HepG2 (cell line): Measurements from ENCODE around the gene CAVIN3. TPM values are rescaled to one million over a fixed set of nuclear protein-coding genes. Genes with fewer than 3 reads are reported as not detected.

ENCODE experiments used
- EP300 ChIP-seq, 3 experiments: sonication (generic) in 1 of 3; formaldehyde crosslinking in 1 of 3; IDR thresholded peaks; 2 replicates each; pipeline versions ENCODE4 v1.5.1 to v1.6.1; 2011 to 2020; ENCODE audit warnings: low read depth in 2 of 3, low read length in 2 of 3, borderline replicate concordance in 1 of 3, improper control_type of control experiment in 1 of 3, mild to moderate bottlenecking in 1 of 3, missing genetic modification reagents in 1 of 3, moderate library complexity in 1 of 3
- HMG20B ChIP-seq: conservative IDR thresholded peaks from 2 replicates; pipeline ENCODE4 v1.6.1; 2016; ENCODE audit warnings: missing genetic modification reagents, missing compliant biosample characterization
- HNRNPK ChIP-seq: fragments of 200-400 bp; formaldehyde crosslinking; IDR thresholded peaks from 2 replicates; pipeline ENCODE4 v1.6.1; 2018; ENCODE audit warnings: low read length, low read depth, moderate library complexity, mild to moderate bottlenecking; ENCODE audit not compliant: poor library complexity, severe bottlenecking
- ISL2 ChIP-seq: sonication (generic); formaldehyde crosslinking; IDR thresholded peaks from 2 replicates; pipeline ENCODE4 v1.5.0; 2020; ENCODE audit warnings: missing genetic modification reagents
- JUND ChIP-seq: sonication (generic); formaldehyde crosslinking; IDR thresholded peaks from 2 replicates; pipeline ENCODE4 v1.8.0; 2022; ENCODE audit warnings: mild to moderate bottlenecking, missing genetic modification reagents
- RAD51 ChIP-seq: fragments of 450-650 bp; IDR thresholded peaks from 2 replicates; pipeline ENCODE4 v1.6.1; 2016; ENCODE audit warnings: borderline replicate concordance
- RORA ChIP-seq: sonication (generic); formaldehyde crosslinking; IDR thresholded peaks from 2 replicates; pipeline ENCODE4 v1.5.0; 2020; ENCODE audit warnings: mild to moderate bottlenecking, missing genetic modification reagents, moderate library complexity
- SMAD9 ChIP-seq: sonication (generic); formaldehyde crosslinking; IDR thresholded peaks from 2 replicates; pipeline ENCODE4 v1.5.1; 2020; ENCODE audit warnings: mild to moderate bottlenecking, missing genetic modification reagents
- SPEN ChIP-seq: sonication (generic); formaldehyde crosslinking; IDR thresholded peaks from 2 replicates; pipeline ENCODE4 v1.5.1; 2020; ENCODE audit warnings: low read depth, mild to moderate bottlenecking, missing genetic modification reagents
- ZBTB20 ChIP-seq: sonication (generic); formaldehyde crosslinking; IDR thresholded peaks from 2 replicates; pipeline ENCODE4 v1.8.1; 2023; ENCODE audit warnings: missing genetic modification reagents, low read depth, mild to moderate bottlenecking, borderline replicate concordance
- ZNF282 ChIP-seq: fragments of 450-650 bp; IDR thresholded peaks from 2 replicates; pipeline ENCODE4 v1.6.1; 2018; ENCODE audit not compliant: partially characterized antibody
- ZNF383 ChIP-seq: sonication (generic); formaldehyde crosslinking; IDR thresholded peaks from 2 replicates; pipeline ENCODE4 v1.4.0; 2020; ENCODE audit warnings: missing genetic modification reagents, mild to moderate bottlenecking, borderline replicate concordance
- ZSCAN20 ChIP-seq: sonication (generic); formaldehyde crosslinking; IDR thresholded peaks from 2 replicates; pipeline ENCODE4 v1.4.0; 2020; ENCODE audit warnings: missing genetic modification reagents, mild to moderate bottlenecking, borderline replicate concordance
- polyA plus RNA-seq, 8 experiments: library from polyadenylated mRNA; depleted of rRNA in 3 of 8; stranded (reverse) in 7 of 8; unstranded in 1 of 8; fragments of >200 nt; fragmentation: Illumina TruSeq in 4 of 8; extraction: Trizol in 4 of 8; gene quantifications; 2 replicates each; pipeline versions ENCODE4 v1.2.1 to v1.2.3, GENCODE V29; 2011 to 2016; ENCODE audit warnings: low read depth in 4 of 8, missing spikeins in 1 of 8, mixed read lengths in 1 of 8; ENCODE audit not compliant: insufficient read depth in 1 of 8
- total RNA-seq, 5 experiments: library from RNA; depleted of rRNA; stranded (reverse); fragments of >200 nt; fragmentation: Illumina TruSeq; extraction: Trizol; gene quantifications; 2 replicates each; pipeline ENCODE4 v1.2.3, GENCODE V29; 2016; ENCODE audit warnings: low read depth in 1 of 5
- TF ChIP-seq, protein P1 (sequence below): sonication (generic); formaldehyde crosslinking; IDR thresholded peaks from 2 replicates; pipeline ENCODE4 v1.8.0; 2022; ENCODE audit warnings: mild to moderate bottlenecking, missing genetic modification reagents
- TF ChIP-seq, protein P2 (sequence below): sonication (generic); formaldehyde crosslinking; IDR thresholded peaks from 2 replicates; pipeline ENCODE4 v1.4.0; 2020; ENCODE audit warnings: missing genetic modification reagents, borderline replicate concordance
- TF ChIP-seq, protein P3 (sequence below): sonication (generic); formaldehyde crosslinking; IDR thresholded peaks from 2 replicates; pipeline ENCODE4 v1.8.0; 2023; ENCODE audit warnings: mild to moderate bottlenecking, missing genetic modification reagents
- TF ChIP-seq, protein P4 (sequence below): sonication (generic); formaldehyde crosslinking; IDR thresholded peaks from 2 replicates; pipeline ENCODE4 v1.5.0; 2020; ENCODE audit warnings: mild to moderate bottlenecking, missing genetic modification reagents, borderline replicate concordance
- TF ChIP-seq, protein P5 (sequence below): sonication (generic); formaldehyde crosslinking; IDR thresholded peaks from 2 replicates; pipeline ENCODE4 v1.4.0; 2020; ENCODE audit warnings: missing genetic modification reagents
- TF ChIP-seq, protein P6 (sequence below): sonication (generic); formaldehyde crosslinking; IDR thresholded peaks from 2 replicates; pipeline ENCODE4 v1.8.0; 2022; ENCODE audit warnings: missing genetic modification reagents, low read depth, mild to moderate bottlenecking, borderline replicate concordance

CAVIN3 gene
- total and polyA plus RNA-seq, 2 of the 13 experiments (the other 11 are each of a cell fraction or from before 2014, with no cell fraction given) = not detected

DNA sequence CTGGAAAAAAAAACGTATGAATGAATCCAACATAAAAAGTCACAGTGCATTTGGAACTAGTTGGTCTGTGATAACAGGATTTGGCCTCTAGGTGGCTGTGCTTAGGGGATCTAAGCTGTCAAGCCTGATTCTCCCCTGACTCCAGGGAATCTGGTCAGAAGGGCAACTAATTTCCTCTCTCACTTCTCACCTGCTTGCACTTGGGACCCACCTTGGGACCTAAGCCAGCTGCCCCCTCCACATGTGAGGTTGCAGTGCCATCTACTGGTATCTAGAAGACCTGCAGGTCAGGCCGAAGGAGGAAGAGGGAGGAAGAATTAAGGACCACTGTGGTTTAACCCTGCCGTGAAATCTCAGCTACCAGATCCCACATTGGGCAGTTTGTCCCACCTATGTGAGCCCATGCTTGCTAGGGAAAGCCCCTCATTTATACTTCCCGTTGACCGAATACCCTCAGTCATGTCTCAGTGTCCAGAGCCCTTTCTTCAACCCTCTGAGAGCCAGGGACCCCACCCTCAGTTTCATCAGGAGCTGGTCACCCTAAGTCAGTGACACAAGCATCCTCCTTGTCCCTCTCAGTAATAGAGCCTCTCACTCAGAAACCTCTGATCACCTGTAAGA is 33.2 kb upstream of the CAVIN3 start (continued):
- TF ChIP-seq EP300 (IDR thresholded peaks at IDR 0.05; ENCODE audit: low read depth in 2 of 2, low read length in 2 of 2) = 0 out of 4 replicates have a peak, but pooled peaks of 1 of the 2 experiments have one; percentile 23
- 0 out of 2 replicates have a peak, but pooled peaks have one; percentile 16 for TF ChIP-seq EP300 (CRISPR knock-in tag; IDR thresholded peaks at IDR 0.05; ENCODE audit: borderline replicate concordance)
- TF ChIP-seq, protein P1, sequence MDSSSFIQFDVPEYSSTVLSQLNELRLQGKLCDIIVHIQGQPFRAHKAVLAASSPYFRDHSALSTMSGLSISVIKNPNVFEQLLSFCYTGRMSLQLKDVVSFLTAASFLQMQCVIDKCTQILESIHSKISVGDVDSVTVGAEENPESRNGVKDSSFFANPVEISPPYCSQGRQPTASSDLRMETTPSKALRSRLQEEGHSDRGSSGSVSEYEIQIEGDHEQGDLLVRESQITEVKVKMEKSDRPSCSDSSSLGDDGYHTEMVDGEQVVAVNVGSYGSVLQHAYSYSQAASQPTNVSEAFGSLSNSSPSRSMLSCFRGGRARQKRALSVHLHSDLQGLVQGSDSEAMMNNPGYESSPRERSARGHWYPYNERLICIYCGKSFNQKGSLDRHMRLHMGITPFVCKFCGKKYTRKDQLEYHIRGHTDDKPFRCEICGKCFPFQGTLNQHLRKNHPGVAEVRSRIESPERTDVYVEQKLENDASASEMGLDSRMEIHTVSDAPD (CRISPR knock-in tag) = no peak
- peak; percentile 59; the same call in 1 of the 2 replicates for TF ChIP-seq ZBTB20
- TF ChIP-seq, protein P2, sequence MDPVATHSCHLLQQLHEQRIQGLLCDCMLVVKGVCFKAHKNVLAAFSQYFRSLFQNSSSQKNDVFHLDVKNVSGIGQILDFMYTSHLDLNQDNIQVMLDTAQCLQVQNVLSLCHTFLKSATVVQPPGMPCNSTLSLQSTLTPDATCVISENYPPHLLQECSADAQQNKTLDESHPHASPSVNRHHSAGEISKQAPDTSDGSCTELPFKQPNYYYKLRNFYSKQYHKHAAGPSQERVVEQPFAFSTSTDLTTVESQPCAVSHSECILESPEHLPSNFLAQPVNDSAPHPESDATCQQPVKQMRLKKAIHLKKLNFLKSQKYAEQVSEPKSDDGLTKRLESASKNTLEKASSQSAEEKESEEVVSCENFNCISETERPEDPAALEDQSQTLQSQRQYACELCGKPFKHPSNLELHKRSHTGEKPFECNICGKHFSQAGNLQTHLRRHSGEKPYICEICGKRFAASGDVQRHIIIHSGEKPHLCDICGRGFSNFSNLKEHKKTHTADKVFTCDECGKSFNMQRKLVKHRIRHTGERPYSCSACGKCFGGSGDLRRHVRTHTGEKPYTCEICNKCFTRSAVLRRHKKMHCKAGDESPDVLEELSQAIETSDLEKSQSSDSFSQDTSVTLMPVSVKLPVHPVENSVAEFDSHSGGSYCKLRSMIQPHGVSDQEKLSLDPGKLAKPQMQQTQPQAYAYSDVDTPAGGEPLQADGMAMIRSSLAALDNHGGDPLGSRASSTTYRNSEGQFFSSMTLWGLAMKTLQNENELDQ (CRISPR knock-in tag) = no peak
- no peak for TF ChIP-seq JUND (CRISPR knock-in tag)
- no peak for TF ChIP-seq HNRNPK
- TF ChIP-seq RAD51 = no peak
- no peak for TF ChIP-seq ZSCAN20 (CRISPR knock-in tag)
- TF ChIP-seq ZNF383 (CRISPR knock-in tag) = no peak
- TF ChIP-seq ISL2 (CRISPR knock-in tag) = no peak
- TF ChIP-seq, protein P3, sequence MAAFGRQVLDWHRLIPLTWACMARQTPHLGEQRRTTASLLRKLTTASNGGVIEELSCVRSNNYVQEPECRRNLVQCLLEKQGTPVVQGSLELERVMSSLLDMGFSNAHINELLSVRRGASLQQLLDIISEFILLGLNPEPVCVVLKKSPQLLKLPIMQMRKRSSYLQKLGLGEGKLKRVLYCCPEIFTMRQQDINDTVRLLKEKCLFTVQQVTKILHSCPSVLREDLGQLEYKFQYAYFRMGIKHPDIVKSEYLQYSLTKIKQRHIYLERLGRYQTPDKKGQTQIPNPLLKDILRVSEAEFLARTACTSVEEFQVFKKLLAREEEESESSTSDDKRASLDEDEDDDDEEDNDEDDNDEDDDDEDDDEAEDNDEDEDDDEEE (CRISPR knock-in tag) = no peak
- no peak for TF ChIP-seq ZNF282
- TF ChIP-seq, protein P4, sequence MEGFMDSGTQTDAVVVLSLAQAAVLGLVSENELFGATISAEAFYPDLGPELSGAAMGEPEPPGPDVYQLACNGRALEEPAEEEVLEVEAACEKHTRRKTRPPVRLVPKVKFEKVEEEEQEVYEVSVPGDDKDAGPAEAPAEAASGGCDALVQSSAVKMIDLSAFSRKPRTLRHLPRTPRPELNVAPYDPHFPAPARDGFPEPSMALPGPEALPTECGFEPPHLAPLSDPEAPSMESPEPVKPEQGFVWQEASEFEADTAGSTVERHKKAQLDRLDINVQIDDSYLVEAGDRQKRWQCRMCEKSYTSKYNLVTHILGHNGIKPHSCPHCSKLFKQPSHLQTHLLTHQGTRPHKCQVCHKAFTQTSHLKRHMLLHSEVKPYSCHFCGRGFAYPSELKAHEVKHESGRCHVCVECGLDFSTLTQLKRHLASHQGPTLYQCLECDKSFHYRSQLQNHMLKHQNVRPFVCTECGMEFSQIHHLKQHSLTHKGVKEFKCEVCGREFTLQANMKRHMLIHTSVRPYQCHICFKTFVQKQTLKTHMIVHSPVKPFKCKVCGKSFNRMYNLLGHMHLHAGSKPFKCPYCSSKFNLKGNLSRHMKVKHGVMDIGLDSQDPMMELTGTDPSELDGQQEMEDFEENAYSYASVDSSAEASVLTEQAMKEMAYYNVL (CRISPR knock-in tag) = peak; percentile 60; the same call in 1 of the 2 replicates
- no peak for TF ChIP-seq RORA (CRISPR knock-in tag)
- TF ChIP-seq HMG20B (CRISPR knock-in tag) = 0 out of 2 replicates have a peak, but pooled peaks have one; percentile 60
- no peak for TF ChIP-seq SPEN (CRISPR knock-in tag)
- TF ChIP-seq, protein P5, sequence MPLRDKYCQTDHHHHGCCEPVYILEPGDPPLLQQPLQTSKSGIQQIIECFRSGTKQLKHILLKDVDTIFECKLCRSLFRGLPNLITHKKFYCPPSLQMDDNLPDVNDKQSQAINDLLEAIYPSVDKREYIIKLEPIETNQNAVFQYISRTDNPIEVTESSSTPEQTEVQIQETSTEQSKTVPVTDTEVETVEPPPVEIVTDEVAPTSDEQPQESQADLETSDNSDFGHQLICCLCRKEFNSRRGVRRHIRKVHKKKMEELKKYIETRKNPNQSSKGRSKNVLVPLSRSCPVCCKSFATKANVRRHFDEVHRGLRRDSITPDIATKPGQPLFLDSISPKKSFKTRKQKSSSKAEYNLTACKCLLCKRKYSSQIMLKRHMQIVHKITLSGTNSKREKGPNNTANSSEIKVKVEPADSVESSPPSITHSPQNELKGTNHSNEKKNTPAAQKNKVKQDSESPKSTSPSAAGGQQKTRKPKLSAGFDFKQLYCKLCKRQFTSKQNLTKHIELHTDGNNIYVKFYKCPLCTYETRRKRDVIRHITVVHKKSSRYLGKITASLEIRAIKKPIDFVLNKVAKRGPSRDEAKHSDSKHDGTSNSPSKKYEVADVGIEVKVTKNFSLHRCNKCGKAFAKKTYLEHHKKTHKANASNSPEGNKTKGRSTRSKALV = no peak
- TF ChIP-seq SMAD9 (CRISPR knock-in tag) = no peak
- TF ChIP-seq, protein P6, sequence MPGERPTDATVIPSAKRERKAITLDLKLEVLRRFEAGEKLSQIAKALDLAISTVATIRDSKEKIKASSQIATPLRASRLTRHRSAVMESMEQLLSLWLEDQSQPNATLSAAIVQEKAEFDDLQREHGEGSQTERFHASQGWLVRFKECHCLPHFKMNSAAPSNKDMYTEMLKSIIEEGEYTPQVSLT (CRISPR knock-in tag) = no peak
